Neural progenitor cell (in vitro differentiated cells): ENCODE results near the gene SPATA45.

Source experiments
- CTCF ChIP-seq: fragments of 200-600 bp; sonication (generic); IDR thresholded peaks from 2 replicates; pipeline ENCODE4 v1.5.1; 2017; ENCODE audit warnings: antibody characterized with exemption, mild to moderate bottlenecking
- EZH2phosphoT487 ChIP-seq: fragments of 200-600 bp; sonication (generic); IDR thresholded peaks from 2 replicates; pipeline ENCODE4 v1.6.1; 2017; ENCODE audit warnings: antibody characterized with exemption

GRCh38 chr1:212867192-212867591 is 19.7 kb upstream of the SPATA45 start:
- TF ChIP-seq CTCF (no peak), EZH2phosphoT487 (no peak)
